Astrocyte of the cerebellum (primary cell): Measurements from ENCODE around the gene CTCF.
A peak's percentile ranks its signal among the peaks of the same experiment; 100 is the strongest.

Experiments
- DNase-seq: peaks from one replicate; pipeline ENCODE4 v3.0.0-alpha.2; 2011; ENCODE audit warnings: low read depth
- H3K4me3 ChIP-seq: 2 replicates; pipeline ENCODE4 v1.5.1; 2011; ENCODE audit warnings: mild to moderate bottlenecking, low read depth, low read length, moderate library complexity
- in situ Hi-C: cut with HindIII; loops from 2 replicates; pipeline ENCODE4 v1.10.0; 2017; ENCODE audit warnings: low sequenced_read_pairs
- TF ChIP-seq, protein P1 (sequence below): IDR thresholded peaks from 2 replicates; pipeline ENCODE4 v1.5.1; 2012; ENCODE audit warnings: low read length, low read depth, moderate library complexity, mild to moderate bottlenecking; ENCODE audit errors: missing control alignments

Gene CTCF

DNA sequence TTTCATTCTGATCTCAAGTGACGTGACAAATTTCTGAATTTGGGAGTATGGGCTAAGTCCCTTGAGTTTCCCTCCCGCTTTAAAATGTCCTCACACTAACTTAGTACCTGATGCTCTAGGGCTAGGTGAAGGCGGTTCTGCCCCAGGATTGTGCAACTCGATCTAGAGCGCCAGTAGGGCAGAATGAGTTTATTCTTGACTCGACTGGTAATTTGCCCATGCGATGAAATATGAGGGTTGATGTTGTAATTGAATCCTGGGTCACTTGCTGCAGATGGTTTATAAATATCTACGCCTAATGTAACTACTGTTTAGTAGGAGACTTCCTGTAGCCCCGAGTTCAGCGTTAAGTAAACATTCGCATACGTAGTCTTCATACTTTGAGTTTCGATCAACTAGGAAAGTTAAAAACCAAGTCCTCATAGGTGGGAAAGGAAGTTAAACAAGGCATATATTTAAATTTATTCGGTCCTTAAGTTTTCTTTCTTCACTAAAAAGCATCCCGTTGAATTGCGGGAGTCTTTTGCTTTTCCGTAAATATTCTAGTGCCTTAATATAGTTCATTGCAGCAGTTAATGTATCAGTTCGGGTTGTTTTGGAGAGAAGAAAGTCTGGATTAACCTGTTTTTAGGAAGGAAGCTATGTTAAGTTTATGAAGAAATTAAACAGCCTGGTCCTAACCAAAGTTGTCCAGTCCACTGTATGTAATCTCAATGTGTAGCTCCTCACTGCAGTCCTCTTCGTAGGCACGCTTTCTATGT is 1.6 kb downstream of the CTCF start:
- H3K4me3 ChIP-seq = peak overlapping the region; percentile 87
- TF ChIP-seq, protein P1, sequence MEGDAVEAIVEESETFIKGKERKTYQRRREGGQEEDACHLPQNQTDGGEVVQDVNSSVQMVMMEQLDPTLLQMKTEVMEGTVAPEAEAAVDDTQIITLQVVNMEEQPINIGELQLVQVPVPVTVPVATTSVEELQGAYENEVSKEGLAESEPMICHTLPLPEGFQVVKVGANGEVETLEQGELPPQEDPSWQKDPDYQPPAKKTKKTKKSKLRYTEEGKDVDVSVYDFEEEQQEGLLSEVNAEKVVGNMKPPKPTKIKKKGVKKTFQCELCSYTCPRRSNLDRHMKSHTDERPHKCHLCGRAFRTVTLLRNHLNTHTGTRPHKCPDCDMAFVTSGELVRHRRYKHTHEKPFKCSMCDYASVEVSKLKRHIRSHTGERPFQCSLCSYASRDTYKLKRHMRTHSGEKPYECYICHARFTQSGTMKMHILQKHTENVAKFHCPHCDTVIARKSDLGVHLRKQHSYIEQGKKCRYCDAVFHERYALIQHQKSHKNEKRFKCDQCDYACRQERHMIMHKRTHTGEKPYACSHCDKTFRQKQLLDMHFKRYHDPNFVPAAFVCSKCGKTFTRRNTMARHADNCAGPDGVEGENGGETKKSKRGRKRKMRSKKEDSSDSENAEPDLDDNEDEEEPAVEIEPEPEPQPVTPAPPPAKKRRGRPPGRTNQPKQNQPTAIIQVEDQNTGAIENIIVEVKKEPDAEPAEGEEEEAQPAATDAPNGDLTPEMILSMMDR = no peak
- in situ Hi-C loops = no loop called here
- peak; percentile 36 for DNase-seq

DNA sequence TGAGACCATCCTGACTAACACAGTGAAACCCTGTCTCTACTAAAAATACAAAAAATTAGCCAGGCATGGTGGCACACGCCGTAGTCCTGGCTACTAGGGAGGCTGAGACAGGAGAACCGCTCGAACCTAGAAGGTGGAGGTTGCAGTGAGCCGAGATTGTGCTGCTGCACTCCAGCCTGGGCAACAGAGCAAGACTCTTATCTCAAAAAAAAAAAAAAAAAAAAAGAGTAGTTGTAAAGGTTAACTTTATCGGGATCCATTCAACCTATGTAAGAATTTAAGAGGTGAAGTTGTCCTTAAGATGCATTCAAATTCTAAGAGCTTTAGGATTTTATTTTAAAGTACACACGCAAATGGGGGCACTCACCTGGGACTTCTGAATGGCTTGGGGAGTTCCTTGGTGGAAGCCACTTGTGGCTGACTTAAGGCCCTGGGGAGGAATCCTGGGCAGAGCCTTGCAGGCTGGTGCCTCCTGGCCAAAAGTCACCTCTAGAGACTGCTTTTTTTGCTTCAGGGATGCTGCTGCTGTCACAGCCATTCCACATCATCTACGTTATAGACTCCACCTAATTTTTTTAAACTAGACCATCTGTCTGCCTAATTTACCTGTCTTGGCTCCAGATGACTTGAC is 3.3 kb downstream of the CTCF start:
- in situ Hi-C loops = no loop called here
- TF ChIP-seq, protein P1 = no peak
- H3K4me3 ChIP-seq = no peak overlapping the region
- no peak for DNase-seq

DNA sequence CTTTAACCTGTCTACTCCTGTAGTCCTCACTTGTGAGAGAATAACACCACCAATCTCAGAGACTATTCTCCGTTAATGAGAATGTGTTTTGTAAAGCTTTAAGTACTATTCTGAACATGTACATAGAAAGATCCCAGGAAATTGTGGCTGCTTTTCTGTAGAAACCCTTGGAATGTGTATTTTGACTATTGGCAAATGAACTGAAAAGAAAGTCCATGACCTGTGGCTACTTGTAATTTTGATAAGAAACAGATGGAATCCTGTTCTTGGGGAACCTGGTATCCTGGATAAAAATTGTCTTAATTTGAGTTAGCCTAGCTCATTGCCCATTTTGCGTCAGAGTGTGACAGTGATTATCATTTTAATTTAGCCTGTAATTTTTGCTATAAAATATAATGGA is 9.1 kb downstream of the CTCF start:
- no peak overlapping the region for H3K4me3 ChIP-seq
- peak; percentile 31 for DNase-seq
- TF ChIP-seq, protein P1 = no peak
- in situ Hi-C loops = loop anchor here (5.0 kb wide), 1 partner anchor 36 kb away; no protein-coding TSS in a partner anchor

DNA sequence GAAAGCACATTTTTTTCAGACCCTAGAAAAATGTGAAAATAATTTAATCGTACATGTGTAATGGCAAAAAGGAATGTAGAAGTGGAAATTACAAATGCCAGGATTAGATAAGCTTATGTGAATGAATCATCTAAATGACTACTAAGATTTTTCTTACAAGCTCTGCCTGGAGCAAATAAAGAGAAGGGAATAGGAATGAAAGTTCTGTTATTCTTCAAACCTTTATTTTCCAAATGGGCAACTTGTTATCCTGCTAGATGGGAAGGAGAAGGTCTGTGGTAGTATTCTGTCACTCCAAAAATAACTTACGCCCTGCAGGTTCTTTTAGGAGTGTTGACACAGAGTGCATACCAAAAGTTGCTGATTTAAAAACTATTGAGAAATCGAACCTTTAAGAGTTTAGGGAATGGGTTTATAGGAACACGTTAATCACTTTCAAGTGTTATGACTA is 9.7 kb downstream of the CTCF start:
- H3K4me3 ChIP-seq = no peak overlapping the region
- in situ Hi-C loops = loop anchor here (5.0 kb wide), 1 partner anchor 35 kb away; no protein-coding TSS in a partner anchor
- TF ChIP-seq, protein P1 = no peak
- DNase-seq = no peak

DNA sequence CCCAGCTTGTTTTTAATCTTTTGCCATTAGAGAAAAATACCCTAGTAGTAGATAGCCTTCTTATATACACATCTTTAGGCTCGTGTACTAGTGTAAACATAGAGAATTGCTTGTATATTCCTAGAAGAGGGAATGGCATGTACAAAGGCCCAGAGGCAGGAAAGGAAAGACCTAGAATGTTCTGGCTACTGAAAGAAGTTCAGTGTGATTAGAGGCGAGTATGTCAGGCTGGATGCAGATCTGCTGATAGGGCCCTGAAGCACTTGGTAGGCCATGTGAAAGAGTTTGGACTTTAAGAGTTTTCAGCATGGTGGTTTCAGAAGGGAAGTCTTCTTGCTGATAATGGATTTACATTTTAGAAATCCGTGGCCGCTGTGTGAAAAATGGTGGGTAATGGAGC is 17.4 kb downstream of the CTCF start:
- H3K4me3 ChIP-seq = no peak overlapping the region
- TF ChIP-seq, protein P1 = no peak
- DNase-seq = no peak
- in situ Hi-C loops = no loop called here

DNA sequence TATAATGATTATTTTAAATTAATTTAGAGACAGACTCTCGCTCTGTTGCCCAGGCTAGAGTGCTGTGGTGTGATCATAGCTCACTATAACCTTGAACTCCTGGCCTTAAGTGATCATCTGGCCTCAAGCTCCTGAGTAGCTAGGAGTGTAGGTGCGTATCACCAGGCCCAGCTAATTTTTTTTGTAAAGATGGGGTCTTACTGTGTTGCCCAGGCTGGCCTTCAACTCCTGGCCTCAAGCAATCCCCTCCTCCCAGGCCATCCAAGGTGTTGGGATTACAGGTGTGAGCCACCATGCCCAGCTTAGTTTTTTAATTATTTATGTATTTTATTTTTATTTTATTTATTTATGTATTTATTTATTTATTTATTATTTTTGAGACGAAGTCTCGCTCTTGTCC is 17.9 kb downstream of the CTCF start:
- in situ Hi-C loops = no loop called here
- H3K4me3 ChIP-seq = no peak overlapping the region
- DNase-seq = no peak
- TF ChIP-seq, protein P1 = no peak
